Activated naive CD4-positive, alpha-beta T cell treated with anti-CD3 and anti-CD28 coated beads, Interleukin-2, amount 10 ng/mL, durations not matched to agents 7 days and 5 days (primary cell): Measurements from ENCODE around the gene VAMP8.
A peak's percentile ranks its signal among the peaks of the same experiment; 100 is the strongest.

Experiments used
- CTCF ChIA-PET: fragments of 350-600 bp; sonication (Branson Sonifier 250); formaldehyde crosslinking; loops from one replicate; lab custom pipeline; 2021; ENCODE audit warnings: antibody characterized with exemption; lab: Charles Lee
- DNase-seq: peaks from one replicate; pipeline ENCODE4 v3.0.0-alpha.2; 2020
- H3K27ac Mint-ChIP-seq: one replicate; pipeline ENCODE4 v1.8.0; 2021; ENCODE audit warnings: mild to moderate bottlenecking, moderate library complexity, mixed read lengths
- H3K27me3 Mint-ChIP-seq: one replicate; pipeline ENCODE4 v1.8.0; 2021; ENCODE audit warnings: mild to moderate bottlenecking, mixed read lengths
- H3K36me3 Mint-ChIP-seq: one replicate; pipeline ENCODE4 v1.8.0; 2021; ENCODE audit warnings: mixed read lengths
- H3K4me1 Mint-ChIP-seq: one replicate; pipeline ENCODE4 v1.8.0; 2021; ENCODE audit warnings: mixed read lengths
- H3K4me3 Mint-ChIP-seq: one replicate; pipeline ENCODE4 v1.8.0; 2021; ENCODE audit warnings: mild to moderate bottlenecking, moderate library complexity, mixed read lengths
- H3K9me3 Mint-ChIP-seq: one replicate; pipeline ENCODE4 v1.8.0; 2021; ENCODE audit warnings: mixed read lengths

Gene VAMP8

DNA sequence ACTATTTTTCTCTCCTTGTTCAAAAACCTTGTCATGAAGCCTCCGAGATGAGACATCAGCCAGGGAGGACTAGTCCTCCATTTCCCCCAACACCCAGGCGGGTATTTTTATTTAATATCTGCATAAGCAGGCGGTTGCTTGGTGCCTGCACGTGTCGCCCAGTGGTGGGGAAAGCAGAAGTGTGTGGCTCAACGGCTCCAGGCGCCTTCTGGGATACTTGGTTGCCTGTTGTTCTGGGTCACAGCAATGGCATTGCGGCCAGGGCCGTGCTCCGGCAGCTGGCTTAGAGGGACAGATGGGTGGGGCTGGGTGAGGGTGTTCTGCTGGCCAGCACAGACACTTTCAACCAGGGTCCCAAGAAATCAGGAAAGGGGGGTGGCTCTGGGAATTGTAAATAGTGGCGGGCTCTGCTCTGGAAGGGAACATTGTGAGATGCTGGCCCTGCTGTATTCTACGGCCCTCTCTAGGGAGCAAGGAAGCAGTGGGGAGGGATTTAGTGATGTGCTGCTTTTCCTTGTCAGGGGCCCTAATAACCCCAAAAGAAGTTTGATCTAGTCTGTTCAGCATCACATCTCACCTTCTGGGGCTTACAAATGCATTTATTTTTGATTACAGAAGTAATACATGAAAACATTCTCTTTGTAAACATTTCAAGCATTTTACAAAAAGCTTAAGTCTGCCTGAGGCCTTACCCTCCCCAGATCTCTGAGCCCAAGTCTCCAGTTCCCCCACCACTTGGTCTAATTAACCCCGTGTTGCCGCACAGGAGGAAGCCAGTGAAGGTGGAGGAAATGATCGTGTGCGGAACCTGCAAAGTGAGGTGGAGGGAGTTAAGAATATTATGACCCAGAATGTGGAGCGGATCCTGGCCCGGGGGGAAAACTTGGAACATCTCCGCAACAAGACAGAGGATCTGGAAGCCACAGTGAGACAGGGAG lies 1.1 kb downstream of the VAMP8 start:
- peaks cover 28% of the 10 kb centered on the region for H3K36me3 Mint-ChIP-seq
- H3K27ac Mint-ChIP-seq: peak overlapping the region; percentile 86
- peak; percentile 45 for DNase-seq
- H3K4me1 Mint-ChIP-seq: peaks cover 50% of the 10 kb centered on the region
- CTCF ChIA-PET: interaction anchor here (1.1 to 1.6 kb wide), 3 partner anchors 16 to 158 kb away, joined by 3 to 7 read pairs (median 3); no protein-coding TSS in a partner anchor
- H3K9me3 Mint-ChIP-seq: no peaks in the 10 kb centered on the region
- H3K27me3 Mint-ChIP-seq: peaks cover 19% of the 10 kb centered on the region
- H3K4me3 Mint-ChIP-seq: peak overlapping the region; percentile 95

DNA sequence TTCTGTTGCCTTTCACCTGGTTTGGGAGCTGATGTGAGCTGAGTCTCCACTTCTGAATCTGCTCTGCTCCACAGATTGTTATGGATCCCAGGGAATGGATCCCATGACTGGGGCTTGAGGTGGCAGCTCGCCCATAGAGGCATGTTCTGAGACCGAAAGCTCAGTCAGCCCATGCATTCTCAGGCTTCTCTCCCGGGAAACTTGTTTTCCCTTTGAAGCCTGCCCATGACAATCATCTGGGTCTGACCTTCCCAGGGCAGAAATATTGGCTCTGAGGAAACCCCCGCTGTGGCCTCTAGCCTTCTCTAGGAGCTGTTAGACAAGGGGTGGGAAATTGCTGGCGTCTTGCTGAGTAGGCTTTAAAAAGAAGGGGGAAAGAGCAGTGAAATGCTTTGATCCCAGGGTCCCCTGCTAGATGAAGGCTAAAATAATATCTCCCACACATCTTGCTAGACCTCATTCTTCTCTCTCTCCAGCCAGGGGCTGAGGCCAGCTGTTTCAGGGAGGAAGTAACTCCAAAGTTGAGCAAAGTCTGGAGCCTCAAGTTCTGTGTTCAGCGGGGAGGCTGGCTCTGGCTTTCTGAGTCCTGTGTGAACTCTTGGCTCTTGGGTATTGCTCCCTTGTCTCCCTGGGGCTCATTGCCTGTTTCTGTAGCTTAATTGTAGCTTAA lies 2.0 kb downstream of the VAMP8 start:
- Mint-ChIP-seq H3K9me3 (no peaks in the 10 kb centered on the region), H3K27me3 (peaks cover 19% of the 10 kb centered on the region), H3K4me3 (peak overlapping the region; percentile 95), H3K4me1 (peaks cover 56% of the 10 kb centered on the region), H3K36me3 (peaks cover 30% of the 10 kb centered on the region), H3K27ac (peak overlapping the region; percentile 86)
- no peak for DNase-seq
- CTCF ChIA-PET: interaction anchor here (0.6 to 1.1 kb wide), 3 partner anchors 15 to 26 kb away, joined by 3 read pairs; no protein-coding TSS in a partner anchor

DNA sequence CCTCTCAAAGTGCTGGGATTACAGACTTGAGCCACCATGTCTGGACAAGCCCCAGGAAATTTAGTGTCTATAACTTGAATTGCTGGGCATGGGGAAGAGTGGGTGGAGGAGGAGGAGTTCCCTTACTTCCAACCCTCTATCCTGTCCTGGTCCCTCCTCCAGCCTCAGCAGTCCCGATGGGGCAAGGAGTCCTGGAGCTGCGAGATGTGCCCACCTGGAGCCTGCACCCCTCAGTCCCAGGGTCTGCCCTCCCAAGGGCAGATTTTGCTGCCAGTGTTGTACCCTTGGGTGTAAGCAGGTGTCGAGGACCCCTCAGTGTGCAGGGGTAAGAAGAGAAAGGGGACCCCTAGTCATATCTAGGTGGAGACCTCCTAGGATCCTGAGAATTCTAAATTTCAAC lies 2.8 kb downstream of the VAMP8 start:
- H3K27me3 Mint-ChIP-seq: peaks cover 14% of the 10 kb centered on the region
- DNase-seq: no peak
- CTCF ChIA-PET: no interaction called here
- H3K4me1 Mint-ChIP-seq: peaks cover 61% of the 10 kb centered on the region
- H3K4me3 Mint-ChIP-seq: no peak overlapping the region
- no peaks in the 10 kb centered on the region for H3K9me3 Mint-ChIP-seq
- peaks cover 33% of the 10 kb centered on the region for H3K36me3 Mint-ChIP-seq
- no peak overlapping the region for H3K27ac Mint-ChIP-seq

DNA sequence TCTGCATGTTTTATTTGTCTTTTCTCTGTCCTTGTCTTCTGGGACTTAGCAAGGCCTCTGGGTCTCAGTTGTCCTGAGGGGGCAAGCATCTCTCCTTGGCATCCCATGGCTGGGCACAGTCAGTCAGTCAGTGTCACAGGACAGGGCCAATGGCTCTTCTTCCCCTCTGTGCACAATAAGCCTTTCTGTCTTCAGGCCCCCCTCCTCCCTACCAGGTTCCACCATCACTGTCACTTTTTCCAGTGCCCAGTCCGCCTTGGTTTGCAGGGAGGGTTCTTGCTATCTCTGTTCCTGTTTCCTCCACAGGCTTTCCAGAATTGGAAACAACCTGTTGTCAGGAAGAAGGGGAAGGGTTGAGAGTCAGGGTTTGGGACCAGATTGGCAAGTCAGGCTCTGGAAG lies 5.1 kb downstream of the VAMP8 start:
- Mint-ChIP-seq H3K4me1 (peaks cover 72% of the 10 kb centered on the region), H3K36me3 (peaks cover 36% of the 10 kb centered on the region), H3K4me3 (peak overlapping the region; percentile 20), H3K27ac (peak overlapping the region; percentile 76), H3K9me3 (no peaks in the 10 kb centered on the region), H3K27me3 (no peaks in the 10 kb centered on the region)
- no peak for DNase-seq
- CTCF ChIA-PET: no interaction called here

DNA sequence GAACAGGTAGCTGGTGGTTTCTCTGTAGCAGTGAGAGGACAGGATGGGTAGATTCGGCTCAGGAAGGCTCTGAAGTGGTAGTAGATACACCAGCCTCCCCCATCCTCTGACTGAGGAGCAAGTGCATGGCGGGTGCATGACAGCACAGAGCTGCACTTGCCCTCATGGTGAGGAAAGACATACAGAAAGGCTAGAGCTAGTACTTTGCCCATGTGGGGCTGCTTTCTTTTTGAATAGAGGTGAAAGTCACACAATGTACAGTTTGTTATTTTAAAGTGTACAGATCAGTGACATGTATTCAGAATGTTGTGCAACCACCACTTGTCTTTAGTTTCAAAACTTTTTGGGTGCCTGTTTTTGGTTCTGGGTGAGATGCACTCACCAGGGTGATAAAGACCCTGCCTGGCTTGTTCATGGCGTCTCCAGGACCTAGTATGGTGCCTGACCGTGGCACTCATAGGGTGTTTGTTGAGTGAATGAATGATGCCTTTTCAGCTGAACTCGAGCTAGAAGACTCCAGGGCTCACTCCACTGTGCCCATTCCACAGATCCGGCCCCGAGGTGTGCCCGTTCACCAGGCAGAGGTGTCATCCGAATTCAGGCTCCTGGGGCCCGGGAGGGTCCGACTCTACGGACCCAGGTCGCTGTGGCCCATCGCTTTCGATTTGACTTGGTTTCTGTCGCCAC lies 6.4 kb downstream of the VAMP8 start:
- Mint-ChIP-seq H3K27ac (peak overlapping the region; percentile 93), H3K36me3 (peaks cover 35% of the 10 kb centered on the region), H3K4me1 (peaks cover 74% of the 10 kb centered on the region), H3K4me3 (peak overlapping the region; percentile 85), H3K27me3 (no peaks in the 10 kb centered on the region), H3K9me3 (no peaks in the 10 kb centered on the region)
- CTCF ChIA-PET: interaction anchor here (1.0 kb wide), 1 partner anchor 53 kb away, joined by 3 read pairs; no protein-coding TSS in a partner anchor
- peak; percentile 68 for DNase-seq

DNA sequence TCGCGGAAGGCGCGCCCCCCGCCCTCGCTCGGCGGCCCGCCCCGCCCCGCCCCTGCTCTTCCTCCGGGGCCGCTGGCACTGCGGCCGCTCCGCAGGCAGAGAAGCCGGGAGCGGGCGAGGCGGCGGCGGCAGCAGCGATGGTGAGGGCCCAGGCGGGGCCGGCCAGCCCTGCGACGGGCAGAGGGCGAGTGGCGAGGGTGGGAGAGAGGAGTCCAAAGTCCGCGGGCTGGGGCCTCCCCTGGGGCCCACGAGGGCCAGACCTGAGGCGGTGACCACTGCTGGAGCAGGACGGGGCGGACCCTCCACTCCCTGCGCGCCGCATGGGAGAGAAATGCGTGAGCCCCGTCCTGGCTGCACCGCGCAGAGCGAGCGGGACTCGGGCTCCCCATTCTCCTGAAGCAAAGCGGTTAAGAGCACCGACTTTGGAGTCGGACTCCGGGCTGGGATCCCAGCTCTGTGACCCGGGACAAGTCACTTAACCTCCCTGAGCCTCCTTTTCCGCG lies 7.0 kb downstream of the VAMP8 start, which contains the start of gene VAMP5:
VAMP5 (plus strand) TSS at position 78 of the 503 bp plus-strand sequence; CDS start at position 138, 60 bp downstream.
- CTCF ChIA-PET: no interaction called here
- peaks cover 32% of the 10 kb centered on the region for H3K36me3 Mint-ChIP-seq

DNA sequence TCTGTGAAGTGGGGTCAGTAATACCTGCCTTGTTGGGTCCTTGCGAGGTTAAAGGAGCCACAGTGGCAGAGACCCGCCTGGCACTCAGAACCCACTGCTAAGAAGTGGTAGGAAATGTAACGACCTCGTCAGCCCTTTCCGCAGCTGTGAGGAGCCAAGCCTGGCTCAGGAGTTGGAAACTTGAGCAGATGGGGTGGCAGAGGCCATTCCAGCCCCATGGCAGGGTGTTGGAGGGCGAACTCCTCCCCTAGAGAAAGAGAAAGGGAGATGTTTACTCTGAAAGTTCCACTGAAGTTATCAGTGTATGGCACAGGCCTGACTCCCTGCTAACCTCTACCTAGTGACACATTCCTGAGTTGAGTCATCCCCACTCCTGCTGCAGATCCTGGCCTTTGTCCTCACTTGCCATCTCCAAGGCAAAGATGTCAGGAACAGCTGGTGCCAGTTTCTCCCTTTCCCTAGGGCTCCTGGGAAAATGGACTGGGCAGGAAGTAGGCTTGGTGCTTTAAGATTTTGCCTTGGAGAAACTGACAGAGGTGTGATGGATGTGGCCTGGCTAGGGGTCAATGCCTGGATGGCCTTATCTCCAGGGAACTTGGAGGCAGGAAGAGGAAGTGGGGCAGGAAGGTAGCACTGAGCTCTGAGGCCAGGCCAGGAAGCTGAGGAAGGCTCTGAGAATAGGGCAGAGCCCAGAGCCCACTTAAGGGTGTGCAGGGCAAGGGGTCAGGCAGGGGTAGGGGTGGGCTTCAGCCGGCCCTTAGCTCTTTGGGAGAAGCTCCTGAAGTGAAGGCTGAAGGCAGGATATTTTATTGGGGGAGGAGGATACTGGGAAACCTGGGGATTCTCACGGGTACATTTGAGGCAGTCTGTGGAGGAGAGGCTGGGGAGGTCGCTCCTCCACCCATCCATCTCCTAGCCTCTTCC lies 7.7 kb downstream of the VAMP8 start:
- no peaks in the 10 kb centered on the region for H3K27me3 Mint-ChIP-seq
- H3K4me3 Mint-ChIP-seq: peak overlapping the region; percentile 85
- CTCF ChIA-PET: no interaction called here
- peak; percentile 48 for DNase-seq
- peaks cover 28% of the 10 kb centered on the region for H3K36me3 Mint-ChIP-seq
- peaks cover 69% of the 10 kb centered on the region for H3K4me1 Mint-ChIP-seq
- H3K27ac Mint-ChIP-seq: peak overlapping the region; percentile 90
- H3K9me3 Mint-ChIP-seq: no peaks in the 10 kb centered on the region

More for the DNA sequence above, 7.0 kb downstream of the VAMP8 start, which contains the start of gene VAMP5:
- peak within 1 kb of the TSS; percentile 93 for H3K27ac Mint-ChIP-seq
- no peaks in the 10 kb centered on the region for H3K9me3 Mint-ChIP-seq
- H3K4me1 Mint-ChIP-seq: peaks cover 72% of the 10 kb centered on the region
- peak within 1 kb of the TSS; percentile 85 for H3K4me3 Mint-ChIP-seq
- no peaks in the 10 kb centered on the region for H3K27me3 Mint-ChIP-seq
- DNase-seq: no peak

DNA sequence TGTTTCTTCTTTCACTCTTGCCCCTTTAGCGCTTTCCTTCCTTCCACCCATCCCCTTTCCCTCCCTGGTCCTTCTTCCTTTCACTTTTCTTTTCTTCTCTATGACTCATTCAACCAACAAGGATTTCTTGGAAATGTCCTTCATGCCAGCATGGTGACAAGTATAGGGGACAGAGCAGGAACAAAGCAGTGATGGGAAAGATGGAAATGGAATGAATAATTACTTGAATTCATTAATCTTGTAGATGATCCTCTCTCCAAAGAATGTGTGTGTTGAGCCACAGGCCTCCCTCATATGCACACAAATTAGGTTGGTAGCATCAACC lies 8.4 kb downstream of the VAMP8 start:
- no peaks in the 10 kb centered on the region for H3K9me3 Mint-ChIP-seq
- no peaks in the 10 kb centered on the region for H3K27me3 Mint-ChIP-seq
- peak overlapping the region; percentile 85 for H3K4me3 Mint-ChIP-seq
- DNase-seq: no peak
- peak overlapping the region; percentile 90 for H3K27ac Mint-ChIP-seq
- CTCF ChIA-PET: no interaction called here
- H3K36me3 Mint-ChIP-seq: peaks cover 25% of the 10 kb centered on the region
- H3K4me1 Mint-ChIP-seq: peaks cover 70% of the 10 kb centered on the region

DNA sequence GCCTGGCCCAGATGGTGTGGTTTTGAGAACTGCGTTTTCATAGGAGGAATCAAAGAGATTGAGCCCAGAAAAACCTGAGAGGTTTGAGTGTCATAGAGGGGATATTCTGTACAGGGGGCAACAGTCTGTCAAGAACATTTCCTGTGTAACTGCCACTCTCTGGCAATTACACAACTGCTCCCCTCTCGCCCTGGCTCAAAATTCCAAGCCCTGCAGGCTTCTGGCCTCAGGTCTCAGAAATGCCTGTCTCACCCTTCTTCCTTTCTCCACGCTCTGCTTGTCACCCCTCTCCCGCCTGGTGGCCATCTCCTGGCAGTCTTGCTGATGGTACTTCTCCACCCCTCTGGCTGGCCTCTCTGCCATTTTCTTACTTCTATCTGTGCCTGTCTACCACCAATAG lies 10.8 kb downstream of the VAMP8 start:
- Mint-ChIP-seq H3K4me3 (no peak overlapping the region), H3K27ac (no peak overlapping the region), H3K4me1 (peaks cover 58% of the 10 kb centered on the region), H3K9me3 (no peaks in the 10 kb centered on the region), H3K27me3 (no peaks in the 10 kb centered on the region), H3K36me3 (peaks cover 16% of the 10 kb centered on the region)
- no peak for DNase-seq
- CTCF ChIA-PET: no interaction called here

DNA sequence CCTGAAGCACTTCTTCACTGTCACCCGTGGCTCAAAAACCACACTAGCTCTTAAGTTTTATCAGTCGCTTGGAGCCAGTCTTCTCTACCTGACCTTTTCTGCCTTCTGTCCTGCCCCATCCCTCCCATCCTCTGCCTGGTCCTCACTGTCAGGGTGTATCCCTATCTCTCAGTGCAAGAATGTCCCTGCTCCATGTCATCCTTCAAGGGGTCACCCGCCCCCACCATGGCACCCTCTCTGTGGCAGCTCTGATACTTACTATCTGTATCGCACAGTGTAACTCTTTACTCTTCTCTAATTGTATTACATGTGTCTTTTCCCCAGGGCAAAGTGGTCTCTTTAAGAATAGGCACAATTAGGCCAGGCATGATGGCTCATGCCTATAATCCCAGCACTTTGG lies 11.3 kb downstream of the VAMP8 start:
- Mint-ChIP-seq H3K4me3 (no peak overlapping the region), H3K27ac (no peak overlapping the region), H3K36me3 (peaks cover 12% of the 10 kb centered on the region), H3K4me1 (peaks cover 57% of the 10 kb centered on the region), H3K9me3 (no peaks in the 10 kb centered on the region), H3K27me3 (no peaks in the 10 kb centered on the region)
- CTCF ChIA-PET: no interaction called here
- DNase-seq: no peak

DNA sequence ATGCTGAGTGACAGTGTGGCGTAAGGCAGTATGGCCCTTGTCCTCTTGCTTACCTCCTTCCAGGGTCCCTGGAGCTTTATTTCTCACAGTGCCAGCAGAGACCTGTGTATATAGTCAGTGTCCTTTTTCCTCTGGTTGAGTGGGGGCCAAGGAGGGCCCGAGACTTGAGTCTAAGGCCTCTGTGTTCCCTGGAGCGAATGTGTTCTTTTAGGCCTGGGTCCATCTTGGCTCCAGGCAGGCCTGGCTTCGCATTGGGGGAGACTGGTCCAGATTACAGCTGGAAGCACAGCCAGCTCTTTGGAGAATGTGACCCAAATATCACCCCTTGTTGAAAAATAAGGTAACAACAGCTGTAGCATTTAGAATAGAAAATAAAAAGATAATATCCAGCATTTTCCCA lies 11.8 kb downstream of the VAMP8 start:
- H3K4me1 Mint-ChIP-seq: peaks cover 56% of the 10 kb centered on the region
- CTCF ChIA-PET: no interaction called here
- H3K27ac Mint-ChIP-seq: no peak overlapping the region

DNA sequence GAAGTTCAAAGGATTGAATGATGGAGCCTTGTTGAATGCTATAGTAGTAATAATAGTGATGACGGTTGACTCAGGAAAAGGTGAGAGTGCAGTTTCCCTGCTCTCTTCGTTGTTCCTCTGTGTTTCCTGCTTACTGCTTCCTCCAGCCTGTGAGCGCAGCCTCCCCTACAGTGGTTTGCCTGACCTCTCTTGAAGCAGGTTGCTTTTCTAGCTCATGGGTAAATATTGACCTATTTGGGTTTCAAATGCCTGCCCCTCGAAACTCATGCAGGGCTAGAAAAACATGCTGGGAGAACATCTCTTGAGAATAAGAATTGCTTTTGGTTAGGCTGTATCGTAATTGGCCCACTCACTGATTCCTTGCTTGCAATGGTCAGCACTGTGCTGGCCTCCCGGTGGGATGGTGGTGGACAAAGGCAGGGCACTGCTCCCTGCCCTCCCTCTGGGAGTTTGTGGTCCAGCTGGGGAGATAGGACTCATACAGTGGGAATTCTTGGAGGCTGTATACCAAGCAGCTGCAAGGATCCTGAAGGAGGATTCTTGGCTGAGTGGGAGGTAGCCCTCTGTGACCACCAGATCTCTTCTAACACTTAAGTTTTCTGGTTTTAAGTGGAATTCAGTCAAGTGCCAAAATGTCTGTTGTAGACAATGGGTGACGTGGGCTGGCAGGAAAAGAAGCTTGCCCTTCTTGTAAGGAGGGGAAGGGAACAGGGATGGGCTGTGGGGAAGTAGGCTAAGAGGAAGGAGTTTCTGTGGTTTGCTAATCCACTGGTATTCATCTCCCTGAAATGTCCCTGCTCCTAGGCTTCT lies 12.8 kb downstream of the VAMP8 start:
- H3K4me1 Mint-ChIP-seq: peaks cover 59% of the 10 kb centered on the region
- H3K27me3 Mint-ChIP-seq: no peaks in the 10 kb centered on the region
- H3K27ac Mint-ChIP-seq: no peak overlapping the region
- H3K36me3 Mint-ChIP-seq: peaks cover 13% of the 10 kb centered on the region
- no peak overlapping the region for H3K4me3 Mint-ChIP-seq
- CTCF ChIA-PET: no interaction called here
- H3K9me3 Mint-ChIP-seq: no peaks in the 10 kb centered on the region
- DNase-seq: no peak

More for the DNA sequence above, 11.8 kb downstream of the VAMP8 start:
- no peak for DNase-seq
- H3K36me3 Mint-ChIP-seq: peaks cover 16% of the 10 kb centered on the region
- no peak overlapping the region for H3K4me3 Mint-ChIP-seq
- no peaks in the 10 kb centered on the region for H3K9me3 Mint-ChIP-seq
- H3K27me3 Mint-ChIP-seq: no peaks in the 10 kb centered on the region
